Chondrocyte (in vitro differentiated cells): ENCODE data around the gene GPR161. TPM values are rescaled to one million over a fixed set of nuclear protein-coding genes. Genes with fewer than 3 reads are reported as not detected.
A peak's percentile ranks its signal among the peaks of the same experiment; 100 is the strongest.

Experiments
- DNase-seq: peaks from one replicate; pipeline ENCODE4 v3.0.0; 2021; ENCODE audit warnings: mixed read lengths, low spot score
- H3K27ac Mint-ChIP-seq: one replicate; pipeline ENCODE4 v1.8.0; 2021; ENCODE audit warnings: mild to moderate bottlenecking, moderate library complexity, mixed read lengths; ENCODE audit not compliant: unreplicated experiment
- H3K27me3 Mint-ChIP-seq: 2 replicates; pipeline ENCODE4 v1.8.0; 2021; ENCODE audit warnings: low read depth, mixed read lengths
- H3K36me3 Mint-ChIP-seq: 2 replicates; pipeline ENCODE4 v1.8.0; 2021; ENCODE audit warnings: low read depth, mixed read lengths
- H3K4me1 Mint-ChIP-seq: 2 replicates; pipeline ENCODE4 v1.8.0; 2021; ENCODE audit warnings: low read depth, mild to moderate bottlenecking, mixed read lengths
- H3K4me3 Mint-ChIP-seq: one replicate; pipeline ENCODE4 v1.8.0; 2021; ENCODE audit warnings: mild to moderate bottlenecking, moderate library complexity, mixed read lengths; ENCODE audit not compliant: unreplicated experiment
- H3K9me3 Mint-ChIP-seq: 2 replicates; pipeline ENCODE4 v1.8.0; 2021; ENCODE audit warnings: low read depth, mixed read lengths
- total RNA-seq: library from RNA; stranded (reverse); gene quantifications from 3 replicates; pipeline ENCODE4 v1.2.1, GENCODE V29; 2021
- TF ChIP-seq, protein P1 (sequence below): fragments of 200-600 bp; sonication (generic); IDR thresholded peaks from 2 replicates; pipeline ENCODE4 v1.5.0; 2021; ENCODE audit warnings: antibody characterized with exemption, mild to moderate bottlenecking, moderate library complexity

GPR161 gene
- total RNA-seq, 1 donor from 2014 or later: 33.5 TPM

DNA sequence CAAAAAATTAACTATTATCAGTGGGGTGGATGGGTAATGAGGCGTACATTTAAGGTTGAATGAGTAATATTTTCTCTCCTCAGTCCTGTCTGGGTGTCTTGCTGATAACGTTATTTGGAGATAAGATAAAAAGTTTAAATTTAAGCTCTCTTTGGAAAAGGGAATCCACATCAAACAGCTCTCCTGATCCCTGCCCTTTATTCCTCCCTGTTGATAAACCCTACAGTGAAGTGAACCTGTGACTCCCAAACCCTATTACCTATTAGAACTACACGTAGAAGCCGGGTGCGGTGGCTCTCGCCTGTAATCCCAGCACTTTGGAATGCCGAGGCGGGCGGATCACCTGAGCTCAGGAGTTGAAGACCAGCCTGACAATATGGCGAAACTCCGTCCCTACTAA lies 9.9 kb upstream of the GPR161 start:
- TF ChIP-seq, protein P1, sequence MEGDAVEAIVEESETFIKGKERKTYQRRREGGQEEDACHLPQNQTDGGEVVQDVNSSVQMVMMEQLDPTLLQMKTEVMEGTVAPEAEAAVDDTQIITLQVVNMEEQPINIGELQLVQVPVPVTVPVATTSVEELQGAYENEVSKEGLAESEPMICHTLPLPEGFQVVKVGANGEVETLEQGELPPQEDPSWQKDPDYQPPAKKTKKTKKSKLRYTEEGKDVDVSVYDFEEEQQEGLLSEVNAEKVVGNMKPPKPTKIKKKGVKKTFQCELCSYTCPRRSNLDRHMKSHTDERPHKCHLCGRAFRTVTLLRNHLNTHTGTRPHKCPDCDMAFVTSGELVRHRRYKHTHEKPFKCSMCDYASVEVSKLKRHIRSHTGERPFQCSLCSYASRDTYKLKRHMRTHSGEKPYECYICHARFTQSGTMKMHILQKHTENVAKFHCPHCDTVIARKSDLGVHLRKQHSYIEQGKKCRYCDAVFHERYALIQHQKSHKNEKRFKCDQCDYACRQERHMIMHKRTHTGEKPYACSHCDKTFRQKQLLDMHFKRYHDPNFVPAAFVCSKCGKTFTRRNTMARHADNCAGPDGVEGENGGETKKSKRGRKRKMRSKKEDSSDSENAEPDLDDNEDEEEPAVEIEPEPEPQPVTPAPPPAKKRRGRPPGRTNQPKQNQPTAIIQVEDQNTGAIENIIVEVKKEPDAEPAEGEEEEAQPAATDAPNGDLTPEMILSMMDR: no peak
- Mint-ChIP-seq H3K9me3 (no peaks in the 10 kb centered on the region), H3K27ac (no peak overlapping the region), H3K4me3 (no peak overlapping the region), H3K4me1 (peaks cover 3% of the 10 kb centered on the region), H3K36me3 (no peaks in the 10 kb centered on the region), H3K27me3 (no peaks in the 10 kb centered on the region)
- no peak for DNase-seq

DNA sequence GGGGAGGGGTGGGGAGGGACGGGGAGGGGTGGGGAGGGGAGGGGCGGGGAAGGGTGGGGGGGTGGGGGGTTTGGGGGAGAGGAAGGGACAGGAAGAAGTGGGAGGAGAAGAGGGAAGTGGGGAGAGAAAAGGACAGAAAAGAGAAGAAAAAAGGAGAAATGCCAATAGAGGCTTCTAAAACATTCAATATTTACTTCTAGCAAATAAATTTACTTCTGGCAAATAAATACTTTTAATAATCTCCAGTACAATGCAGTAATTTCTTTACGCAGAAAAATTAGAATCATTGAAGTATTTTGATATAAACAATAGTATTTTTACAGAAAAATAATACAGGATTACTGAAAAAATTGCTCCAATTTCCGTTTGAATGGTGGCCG lies 9.4 kb upstream of the GPR161 start:
- Mint-ChIP-seq H3K4me1 (peaks cover 3% of the 10 kb centered on the region), H3K27ac (no peak overlapping the region), H3K36me3 (no peaks in the 10 kb centered on the region), H3K27me3 (no peaks in the 10 kb centered on the region), H3K4me3 (no peak overlapping the region), H3K9me3 (no peaks in the 10 kb centered on the region)
- no peak for DNase-seq
- TF ChIP-seq, protein P1: no peak

DNA sequence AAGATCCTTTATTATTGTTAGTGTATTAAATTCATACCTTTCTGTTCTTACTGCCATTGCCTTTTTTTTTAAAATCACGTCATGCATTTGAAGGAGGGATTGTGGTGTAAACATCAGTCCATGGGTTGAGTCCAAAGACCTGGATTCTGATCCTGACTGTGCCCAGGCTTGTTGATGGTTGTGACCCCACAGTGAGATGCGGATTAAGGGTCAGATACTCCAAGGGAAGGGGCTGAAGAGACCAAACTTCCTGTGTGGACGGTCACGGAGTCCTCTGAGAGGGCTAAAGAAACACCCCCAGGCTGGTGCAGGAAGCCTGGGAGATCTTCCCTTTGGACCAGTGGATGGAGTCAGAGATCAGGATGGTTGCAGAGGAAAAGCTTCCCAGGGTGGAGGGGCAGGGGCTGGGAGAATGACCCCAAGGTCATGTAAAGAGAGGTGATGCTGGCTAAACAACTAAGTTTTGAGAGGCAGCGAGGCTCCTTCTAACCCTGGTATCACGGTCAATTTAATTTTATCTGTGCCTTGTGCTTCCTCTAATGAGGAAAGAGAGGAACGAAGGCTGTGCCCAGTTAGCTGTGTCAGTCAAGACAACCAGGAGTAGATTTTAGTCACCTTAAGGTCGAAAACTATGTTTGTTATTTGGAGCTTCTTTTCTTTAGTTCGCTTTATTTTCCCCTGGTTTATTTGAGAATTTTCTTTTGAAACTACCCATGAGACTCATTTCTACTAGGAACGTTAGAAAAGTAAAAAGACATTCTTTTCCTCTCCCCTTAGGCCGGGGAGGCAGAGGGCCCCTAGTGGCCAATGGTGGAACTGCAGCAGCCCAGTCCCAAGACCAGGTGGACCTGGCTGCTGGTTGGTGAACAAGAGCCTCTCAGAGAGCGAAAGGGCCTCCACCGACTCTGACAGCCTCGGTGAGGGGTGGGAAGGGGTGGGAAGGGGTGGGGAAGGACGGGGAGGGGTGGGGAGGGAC lies 8.7 kb upstream of the GPR161 start:
- Mint-ChIP-seq H3K36me3 (no peaks in the 10 kb centered on the region), H3K4me1 (peaks cover 3% of the 10 kb centered on the region), H3K9me3 (no peaks in the 10 kb centered on the region), H3K27me3 (no peaks in the 10 kb centered on the region), H3K4me3 (no peak overlapping the region), H3K27ac (no peak overlapping the region)
- TF ChIP-seq, protein P1: peak; percentile 87
- no peak for DNase-seq

DNA sequence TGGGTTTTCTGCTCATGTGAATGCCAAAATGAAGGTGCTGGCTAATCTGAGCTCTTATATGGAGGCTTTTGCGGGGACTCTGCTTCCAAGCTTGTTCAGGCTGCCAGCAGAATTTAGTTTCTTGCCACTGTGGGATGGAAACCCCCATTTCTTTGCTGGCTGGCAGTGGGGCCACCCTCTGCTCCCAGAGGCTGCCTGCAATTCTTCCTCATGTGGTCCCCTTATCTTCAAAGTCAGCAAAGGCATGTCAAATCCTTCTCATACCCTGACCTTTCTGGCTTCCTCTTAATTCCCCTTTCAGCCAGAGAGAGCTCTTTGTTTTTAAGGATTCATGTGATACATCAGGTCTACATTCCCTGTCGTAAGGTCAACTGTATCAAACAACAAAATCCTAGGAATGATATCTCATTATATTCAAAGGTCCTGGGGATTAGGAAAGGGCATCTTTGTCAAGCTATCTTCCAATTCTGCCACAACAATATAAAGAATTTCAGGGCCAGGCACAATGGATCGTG lies 5.2 kb upstream of the GPR161 start:
- TF ChIP-seq, protein P1: no peak
- no peak overlapping the region for H3K4me3 Mint-ChIP-seq
- peaks cover 18% of the 10 kb centered on the region for H3K4me1 Mint-ChIP-seq
- no peak for DNase-seq
- H3K36me3 Mint-ChIP-seq: peaks cover 3% of the 10 kb centered on the region
- no peaks in the 10 kb centered on the region for H3K27me3 Mint-ChIP-seq
- no peak overlapping the region for H3K27ac Mint-ChIP-seq
- no peaks in the 10 kb centered on the region for H3K9me3 Mint-ChIP-seq

DNA sequence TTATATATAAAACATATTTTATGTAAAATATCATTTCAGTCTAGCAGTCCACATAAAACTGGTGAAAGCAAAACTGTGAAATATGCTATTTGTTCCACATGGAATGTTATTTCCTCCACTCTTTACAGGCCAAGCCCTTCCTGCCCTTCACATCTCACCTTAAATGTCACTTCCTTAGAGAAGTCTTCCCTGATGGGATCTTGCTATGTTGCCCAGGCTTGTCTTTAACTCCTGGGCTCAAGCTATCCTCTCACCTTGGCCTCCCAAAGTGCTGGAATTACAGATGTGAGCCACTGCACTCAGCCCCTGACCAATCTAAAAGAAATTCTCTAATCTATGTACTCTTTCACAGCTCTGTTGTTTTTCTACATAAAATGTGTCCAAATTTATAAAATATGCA lies 2.3 kb upstream of the GPR161 start:
- H3K27ac Mint-ChIP-seq: no peak overlapping the region
- H3K4me3 Mint-ChIP-seq: no peak overlapping the region

More for the DNA sequence above, 2.3 kb upstream of the GPR161 start:
- Mint-ChIP-seq H3K9me3 (no peaks in the 10 kb centered on the region), H3K36me3 (peaks cover 3% of the 10 kb centered on the region), H3K27me3 (no peaks in the 10 kb centered on the region), H3K4me1 (peaks cover 33% of the 10 kb centered on the region)
- DNase-seq: no peak
- TF ChIP-seq, protein P1: no peak
